CD14-positive monocyte (primary cell): ENCODE results near the gene SCAP. TPM values are rescaled to one million over a fixed set of nuclear protein-coding genes. Genes with fewer than 3 reads are reported as not detected.
A peak's percentile ranks its signal among the peaks of the same experiment; 100 is the strongest.

Experiments
- DNase-seq, 3 donors: peaks; one replicate each; pipeline ENCODE4 v3.0.0-alpha.2; 2011 to 2022
- H2AFZ ChIP-seq: 2 replicates; pipeline ENCODE4 v1.6.0; 2012; ENCODE audit warnings: mild to moderate bottlenecking, low read depth, low read length, inconsistent platforms; ENCODE audit not compliant: insufficient read depth, poor library complexity, severe bottlenecking
- H3K27ac ChIP-seq, 2 donors: 1 replicate in 1 of 2; 2 replicates in 1 of 2; pipeline ENCODE4 v1.5.1; 2012 to 2013; ENCODE audit warnings: low read length in 2 of 2, control low read depth in 1 of 2, inconsistent platforms in 1 of 2, low read depth in 1 of 2, mild to moderate bottlenecking in 1 of 2
- H3K27me3 ChIP-seq, 2 donors: one replicate each; pipeline versions ENCODE4 v1.6.0 to v1.6.1; 2011 to 2013; ENCODE audit warnings: low read length in 2 of 2; ENCODE audit not compliant: control insufficient read depth in 2 of 2, insufficient read depth in 2 of 2
- H3K36me3 ChIP-seq, 2 donors: replicated peaks in 1 of 2; 1 replicate in 1 of 2; 2 replicates in 1 of 2; pipeline versions ENCODE4 v1.5.1 to v1.6.1; 2012 to 2013; ENCODE audit warnings: low read length in 2 of 2, control low read depth in 1 of 2, inconsistent platforms in 1 of 2, mild to moderate bottlenecking in 1 of 2; ENCODE audit not compliant: insufficient read depth in 2 of 2, control insufficient read depth in 1 of 2
- H3K4me1 ChIP-seq, 2 donors: 1 replicate in 1 of 2; 2 replicates in 1 of 2; pipeline versions ENCODE4 v1.5.1 to v1.6.1; 2012 to 2013; ENCODE audit warnings: low read length in 2 of 2, control low read depth in 1 of 2, inconsistent platforms in 1 of 2, mild to moderate bottlenecking in 1 of 2, moderate library complexity in 1 of 2; ENCODE audit not compliant: insufficient read depth in 2 of 2, control insufficient read depth in 1 of 2
- H3K4me2 ChIP-seq: replicated peaks from 2 replicates; pipeline ENCODE3; 2012; ENCODE audit warnings: low read length, moderate library complexity, mild to moderate bottlenecking; ENCODE audit not compliant: poor library complexity, severe bottlenecking; ENCODE audit errors: extremely low read depth
- H3K4me3 ChIP-seq, 3 experiments: fragments of 200-600 bp in 1 of 3; sonication (generic) in 1 of 3; replicated peaks in 1 of 3; 1 replicate in 2 of 3; 2 replicates in 1 of 3; pipeline ENCODE4 v1.5.1; 2011 to 2013; ENCODE audit warnings: low read length in 3 of 3, mild to moderate bottlenecking in 3 of 3, control low read depth in 2 of 3, low read depth in 2 of 3, inconsistent platforms in 1 of 3, moderate library complexity in 1 of 3
- H3K79me2 ChIP-seq: 2 replicates; pipeline ENCODE4 v1.6.0; 2012; ENCODE audit warnings: mild to moderate bottlenecking, control low read depth, inconsistent platforms, low read length, moderate library complexity; ENCODE audit not compliant: insufficient read depth
- H3K9ac ChIP-seq: 2 replicates; pipeline ENCODE4 v1.6.0; 2017; ENCODE audit warnings: low read length, mild to moderate bottlenecking; ENCODE audit not compliant: insufficient read depth, poor library complexity, severe bottlenecking
- H3K9me3 ChIP-seq, 2 donors: replicated peaks in 1 of 2; 1 replicate in 1 of 2; 2 replicates in 1 of 2; pipeline versions ENCODE4 v1.5.1 to v1.6.1; 2012 to 2013; ENCODE audit warnings: low read length in 2 of 2, control low read depth in 1 of 2; ENCODE audit not compliant: control insufficient read depth in 1 of 2, insufficient read depth in 1 of 2
- H4K20me1 ChIP-seq: 2 replicates; pipeline ENCODE4 v1.6.0; 2012; ENCODE audit warnings: mild to moderate bottlenecking, low read length, control low read depth, moderate library complexity; ENCODE audit not compliant: insufficient read depth
- H3K27ac Mint-ChIP-seq, 7 donors: one replicate each; pipeline ENCODE4 v1.8.0; 2020; ENCODE audit warnings: mild to moderate bottlenecking in 7 of 7, mixed read lengths in 7 of 7, moderate library complexity in 6 of 7, inconsistent platforms in 2 of 7
- H3K27me3 Mint-ChIP-seq, 3 donors: one replicate each; pipeline ENCODE4 v1.8.0; 2021 to 2022; ENCODE audit warnings: low read depth in 3 of 3, mild to moderate bottlenecking in 3 of 3, mixed read lengths in 3 of 3, moderate library complexity in 3 of 3, inconsistent platforms in 1 of 3
- H3K36me3 Mint-ChIP-seq, 2 donors: one replicate each; pipeline ENCODE4 v1.8.0; 2020; ENCODE audit warnings: mixed read lengths in 2 of 2, inconsistent platforms in 1 of 2, mild to moderate bottlenecking in 1 of 2
- H3K4me1 Mint-ChIP-seq: one replicate; pipeline ENCODE4 v1.8.0; 2020; ENCODE audit warnings: mild to moderate bottlenecking, mixed read lengths
- H3K4me3 Mint-ChIP-seq, 2 donors: one replicate each; pipeline ENCODE4 v1.8.0; 2020; ENCODE audit warnings: mild to moderate bottlenecking in 2 of 2, mixed read lengths in 2 of 2, moderate library complexity in 1 of 2
- H3K9me3 Mint-ChIP-seq, 7 donors: one replicate each; pipeline ENCODE4 v1.8.0; 2020 to 2022; ENCODE audit warnings: mixed read lengths in 7 of 7, mild to moderate bottlenecking in 6 of 7, moderate library complexity in 6 of 7, inconsistent platforms in 2 of 7
- whole genome bisulfite sequencing: methylation state at CpG from one replicate; pipeline ENCODE4 v1.1.5; 2013; ENCODE audit warnings: missing lambda C conversion rate; ENCODE audit not compliant: insufficient coverage; 5-methylcytosine and 5-hydroxymethylcytosine counted together
- intact Hi-C, 2 donors: fragments of 100-400 bp; cut with micrococcal nuclease; formaldehyde crosslinking; loops; one replicate each; pipeline versions ENCODE4 v1.15.0 to v1.15.1; 2023
- polyA plus RNA-seq, 3 donors: library from polyadenylated mRNA; depleted of rRNA in 1 of 3; unstranded in 2 of 3; stranded (reverse) in 1 of 3; fragments of 300-500 nt in 2 of 3; fragments of >200 nt in 1 of 3; fragmentation: Illumina TruSeq in 2 of 3; gene quantifications; 1 replicate in 2 of 3; 2 replicates in 1 of 3; pipeline ENCODE4 v1.2.3, GENCODE V29; 2012 to 2021
- TF ChIP-seq, protein P1 (sequence below): fragments of 200-600 bp; IDR thresholded peaks from one replicate; pipeline ENCODE4 v1.8.0; 2022; ENCODE audit warnings: antibody characterized with exemption, mild to moderate bottlenecking

SCAP gene
- polyA plus RNA-seq, 3 donors: 26.3 to 27.8 (median 27.7) TPM

DNA sequence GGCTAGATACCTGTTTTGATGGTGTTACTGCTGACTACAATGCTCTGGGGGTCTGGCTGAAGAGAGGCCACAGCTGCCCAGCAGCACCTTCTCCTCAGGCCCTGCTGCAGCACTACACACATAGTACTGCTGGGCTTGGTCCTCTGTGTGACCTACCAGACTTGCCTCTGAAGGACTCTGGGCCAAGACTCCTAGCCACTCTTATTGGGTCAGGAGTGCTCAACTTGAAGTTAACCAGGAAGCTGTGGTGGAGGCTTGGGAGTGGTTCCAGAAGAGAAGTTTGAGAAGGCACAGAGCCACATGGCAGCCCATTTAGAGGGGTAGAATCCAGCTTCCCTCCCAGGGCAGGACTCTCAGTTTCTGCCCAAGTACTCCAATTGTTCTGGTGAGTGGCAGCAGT is 21.2 kb upstream of the SCAP start:
- no peaks in the 10 kb centered on the region for H3K27me3 Mint-ChIP-seq
- peaks cover 67 to 69% of the 10 kb centered on the region in 2 donors for H3K36me3 Mint-ChIP-seq
- no peaks in the 10 kb centered on the region for H3K4me1 ChIP-seq
- H3K79me2 ChIP-seq: no peaks in the 10 kb centered on the region
- H2AFZ ChIP-seq: no peak overlapping the region
- H3K27me3 ChIP-seq: no peaks in the 10 kb centered on the region
- no peak overlapping the region for H3K4me3 ChIP-seq
- H4K20me1 ChIP-seq: no peaks in the 10 kb centered on the region
- H3K27ac Mint-ChIP-seq: peak overlapping the region in 1 of 7 donors; percentile 57
- no peak for DNase-seq
- H3K27ac ChIP-seq: no peak overlapping the region
- H3K9me3 Mint-ChIP-seq: no peaks in the 10 kb centered on the region
- H3K9ac ChIP-seq: no peak overlapping the region
- no peaks in the 10 kb centered on the region for H3K9me3 ChIP-seq
- peaks cover 57 to 70% of the 10 kb centered on the region in 2 donors for H3K36me3 ChIP-seq
- intact Hi-C loops: no loop called here
- TF ChIP-seq, protein P1, sequence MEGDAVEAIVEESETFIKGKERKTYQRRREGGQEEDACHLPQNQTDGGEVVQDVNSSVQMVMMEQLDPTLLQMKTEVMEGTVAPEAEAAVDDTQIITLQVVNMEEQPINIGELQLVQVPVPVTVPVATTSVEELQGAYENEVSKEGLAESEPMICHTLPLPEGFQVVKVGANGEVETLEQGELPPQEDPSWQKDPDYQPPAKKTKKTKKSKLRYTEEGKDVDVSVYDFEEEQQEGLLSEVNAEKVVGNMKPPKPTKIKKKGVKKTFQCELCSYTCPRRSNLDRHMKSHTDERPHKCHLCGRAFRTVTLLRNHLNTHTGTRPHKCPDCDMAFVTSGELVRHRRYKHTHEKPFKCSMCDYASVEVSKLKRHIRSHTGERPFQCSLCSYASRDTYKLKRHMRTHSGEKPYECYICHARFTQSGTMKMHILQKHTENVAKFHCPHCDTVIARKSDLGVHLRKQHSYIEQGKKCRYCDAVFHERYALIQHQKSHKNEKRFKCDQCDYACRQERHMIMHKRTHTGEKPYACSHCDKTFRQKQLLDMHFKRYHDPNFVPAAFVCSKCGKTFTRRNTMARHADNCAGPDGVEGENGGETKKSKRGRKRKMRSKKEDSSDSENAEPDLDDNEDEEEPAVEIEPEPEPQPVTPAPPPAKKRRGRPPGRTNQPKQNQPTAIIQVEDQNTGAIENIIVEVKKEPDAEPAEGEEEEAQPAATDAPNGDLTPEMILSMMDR: no peak
- no peak overlapping the region for H3K4me2 ChIP-seq
- H3K4me3 Mint-ChIP-seq: no peak overlapping the region
- H3K4me1 Mint-ChIP-seq: no peaks in the 10 kb centered on the region

DNA sequence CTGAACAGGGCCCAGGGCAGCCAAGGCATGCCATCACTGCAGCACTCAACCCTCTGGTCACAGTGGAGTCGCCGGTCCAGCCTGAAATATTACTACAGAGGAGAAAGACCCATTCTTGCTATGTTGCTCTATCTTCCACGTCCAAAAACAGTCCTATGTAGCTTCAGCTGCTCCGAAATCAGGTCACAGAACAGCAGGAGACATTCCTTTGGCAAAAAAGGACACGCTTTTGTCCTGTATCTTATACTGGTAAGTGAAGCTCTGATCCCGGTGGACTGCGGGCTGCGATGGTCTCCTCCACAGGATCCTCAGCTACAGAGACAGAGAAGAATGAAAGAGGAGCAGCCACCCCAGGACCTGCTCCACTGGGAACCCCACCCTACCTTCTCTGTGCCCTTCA is 20.1 kb upstream of the SCAP start:
- Histone ChIP-seq H4K20me1 (no peaks in the 10 kb centered on the region), H3K36me3 (peaks cover 47 to 66% of the 10 kb centered on the region in 2 donors), H3K9ac (no peak overlapping the region), H3K27ac (no peak overlapping the region), H3K4me3 (no peak overlapping the region), H3K27me3 (no peaks in the 10 kb centered on the region), H3K4me2 (no peak overlapping the region), H3K79me2 (no peaks in the 10 kb centered on the region), H3K4me1 (no peaks in the 10 kb centered on the region), H3K9me3 (no peaks in the 10 kb centered on the region), H2AFZ (no peak overlapping the region)
- TF ChIP-seq, protein P1: no peak
- H3K9me3 Mint-ChIP-seq: no peaks in the 10 kb centered on the region
- 93% methylated on average over 3 of the region's 8 CpGs for WGBS
- H3K4me3 Mint-ChIP-seq: no peak overlapping the region
- peaks cover 56 to 60% of the 10 kb centered on the region in 2 donors for H3K36me3 Mint-ChIP-seq
- intact Hi-C loops: no loop called here
- no peaks in the 10 kb centered on the region for H3K4me1 Mint-ChIP-seq
- peak overlapping the region in 1 of 7 donors; percentile 57 for H3K27ac Mint-ChIP-seq
- no peaks in the 10 kb centered on the region for H3K27me3 Mint-ChIP-seq
- DNase-seq: no peak
